Measurements from ENCODE around the gene TAF5L.

DNA sequence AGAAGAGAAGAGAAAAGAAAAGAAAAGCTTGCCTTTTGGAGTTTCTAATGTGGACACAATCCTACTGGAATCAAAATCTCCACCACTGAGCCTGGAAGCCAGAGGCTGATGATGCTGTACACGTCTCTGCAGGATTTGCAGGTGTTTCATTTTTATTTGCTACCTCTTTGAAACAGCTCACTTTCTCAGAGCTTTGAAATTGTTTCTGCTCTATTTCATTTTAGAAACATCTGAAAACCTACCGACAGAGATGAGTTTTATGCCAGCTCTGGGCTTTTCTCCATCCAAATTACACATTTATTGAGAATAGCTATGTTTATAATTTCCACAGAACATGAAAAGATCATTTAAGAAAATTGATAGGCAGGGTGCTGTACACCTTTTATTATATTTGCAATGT is 46.3 kb upstream of the TAF5L start:
- no peak for TF ChIP-seq POLR2A (IDR thresholded peaks at IDR 0.05; ENCODE audit: low read depth, low read length)
- TF ChIP-seq POLR2AphosphoS5 (IDR thresholded peaks at IDR 0.05; ENCODE audit: low read depth, low read length) = no peak
- no peak for TF ChIP-seq TAF1 (IDR thresholded peaks at IDR 0.05; ENCODE audit: borderline replicate concordance, low read depth, low read length)
